Stimulated activated CD4-positive, alpha-beta T cell treated with anti-CD3 and anti-CD28 coated beads, TNF-alpha, amount 100 ng/mL, for 24 hours (primary cell): ENCODE results near the gene SURF1.
A peak's percentile ranks its signal among the peaks of the same experiment; 100 is the strongest.
"Not testable (repeated sequence)": the region's sequence is repeated elsewhere in the genome, so short reads cannot be mapped to it uniquely, and the experiment has no call there.

Experiments used
- DNase-seq, 3 experiments: peaks; one replicate each; pipeline ENCODE4 v3.0.0-alpha.2; 2020; ENCODE audit warnings: low read depth in 3 of 3

Gene SURF1

GRCh38 chr9:133356391-133357091 lies at the start of gene SURF1, which contains the start of gene SURF2:
Gene SURF1, minus strand, starts transcription at chr9:133356487. Its CDS starts 34 bp downstream, at chr9:133356453.
Gene SURF2, plus strand, starts transcription at chr9:133356550. Its CDS starts 43 bp downstream, at chr9:133356593.
- peak; percentile 84 to 92 (median 85) for DNase-seq

- no peak for DNase-seq
These were observed 49.5 kb upstream of the SURF1 start for GRCh38 chr9:133405508-133406438.

- DNase-seq = no peak
These were observed 48.2 kb upstream of the SURF1 start for GRCh38 chr9:133404454-133405002.

GRCh38 chr9:133403766-133404453 lies 47.6 kb upstream of the SURF1 start:
- peak in 2 of 3 experiments; percentile 27 to 50 for DNase-seq

- DNase-seq = no peak
These were observed 46.4 kb upstream of the SURF1 start for GRCh38 chr9:133402689-133403088.

GRCh38 chr9:133401588-133401987 lies 45.3 kb upstream of the SURF1 start:
- no peak for DNase-seq

GRCh38 chr9:133400292-133400691 lies 44.0 kb upstream of the SURF1 start:
- DNase-seq = no peak

GRCh38 chr9:133397895-133398294 lies 41.6 kb upstream of the SURF1 start:
- no peak for DNase-seq

GRCh38 chr9:133397370-133397769 lies 41.1 kb upstream of the SURF1 start:
- no peak for DNase-seq

GRCh38 chr9:133396952-133397351 lies 40.7 kb upstream of the SURF1 start:
- DNase-seq = no peak

GRCh38 chr9:133394687-133395271 lies 38.5 kb upstream of the SURF1 start:
- DNase-seq = no peak

GRCh38 chr9:133393399-133393798 lies 37.1 kb upstream of the SURF1 start:
- no peak for DNase-seq

GRCh38 chr9:133392308-133392707 lies 36.0 kb upstream of the SURF1 start:
- not testable (repeated sequence) for DNase-seq

- DNase-seq = not testable (repeated sequence)
These were observed 35.2 kb upstream of the SURF1 start for GRCh38 chr9:133391449-133391848.

GRCh38 chr9:133390713-133391112 lies 34.4 kb upstream of the SURF1 start:
- DNase-seq = no peak

- DNase-seq = no peak
These were observed 33.3 kb upstream of the SURF1 start for GRCh38 chr9:133389562-133389961.

- DNase-seq = no peak
These were observed 32.8 kb upstream of the SURF1 start for GRCh38 chr9:133389025-133389557.

GRCh38 chr9:133387680-133388079 lies 31.4 kb upstream of the SURF1 start:
- no peak for DNase-seq

- no peak for DNase-seq
These were observed 30.1 kb upstream of the SURF1 start for GRCh38 chr9:133386338-133386737.

GRCh38 chr9:133385452-133385851 lies 29.2 kb upstream of the SURF1 start:
- DNase-seq = no peak

GRCh38 chr9:133384736-133385321 lies 28.5 kb upstream of the SURF1 start:
- DNase-seq = no peak
